GM19395 (cell line): ENCODE data around the gene SLC16A8.

Source experiments
- ATAC-seq: cut with Tn5 transposase; IDR thresholded peaks from one replicate; pipeline ENCODE4 v1.9.1; 2021; ENCODE audit warnings: mild to moderate bottlenecking, moderate library complexity; ENCODE audit not compliant: unreplicated experiment

SLC16A8 gene

GRCh38 chr22:38031491-38031890, 52.5 kb downstream of the SLC16A8 start:
- no peak for ATAC-seq

DNA sequence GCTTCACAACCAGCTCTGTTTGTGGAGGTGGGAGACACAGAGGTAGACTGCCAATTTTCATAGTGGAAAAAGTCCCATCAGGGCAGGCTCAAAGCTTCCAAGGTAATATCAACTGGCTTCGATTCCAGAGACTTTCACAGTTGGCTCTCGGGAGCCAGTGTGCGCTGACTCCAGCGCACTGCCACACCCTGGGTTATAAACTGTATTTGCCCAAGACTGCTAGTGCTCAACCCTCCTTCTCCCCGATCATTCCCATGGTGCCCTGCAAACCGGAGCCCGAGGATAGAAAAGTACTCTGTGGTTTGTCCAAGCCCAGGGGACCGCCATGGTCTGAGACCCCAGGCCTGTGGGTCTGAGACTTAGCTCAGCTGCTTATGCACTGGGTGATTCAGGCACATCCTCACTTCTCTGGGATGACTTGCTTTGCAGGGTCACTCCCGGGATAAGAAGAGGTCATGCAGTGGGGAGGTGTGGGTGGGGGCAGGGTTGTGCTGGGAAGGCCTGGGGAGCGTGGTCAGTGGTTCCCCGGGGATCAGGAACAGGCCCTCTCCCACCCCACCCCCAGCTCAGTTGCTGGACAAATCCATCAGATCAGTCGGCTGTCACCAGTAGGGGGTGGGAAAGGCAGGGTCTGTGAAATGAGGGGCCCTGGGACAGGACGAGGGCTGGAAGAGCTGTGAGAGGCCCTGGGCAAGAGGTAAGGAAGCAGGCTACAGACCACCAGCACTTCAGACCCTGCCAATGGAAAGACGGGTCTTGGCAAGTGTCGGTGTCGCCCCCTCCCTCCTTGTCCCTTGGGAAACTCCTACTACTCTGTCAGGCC, 53.5 kb downstream of the SLC16A8 start:
- ATAC-seq = no peak

GRCh38 chr22:38029901-38030300, 54.1 kb downstream of the SLC16A8 start:
- ATAC-seq = no peak

GRCh38 chr22:38029370-38029769, 54.6 kb downstream of the SLC16A8 start:
- ATAC-seq = no peak

DNA sequence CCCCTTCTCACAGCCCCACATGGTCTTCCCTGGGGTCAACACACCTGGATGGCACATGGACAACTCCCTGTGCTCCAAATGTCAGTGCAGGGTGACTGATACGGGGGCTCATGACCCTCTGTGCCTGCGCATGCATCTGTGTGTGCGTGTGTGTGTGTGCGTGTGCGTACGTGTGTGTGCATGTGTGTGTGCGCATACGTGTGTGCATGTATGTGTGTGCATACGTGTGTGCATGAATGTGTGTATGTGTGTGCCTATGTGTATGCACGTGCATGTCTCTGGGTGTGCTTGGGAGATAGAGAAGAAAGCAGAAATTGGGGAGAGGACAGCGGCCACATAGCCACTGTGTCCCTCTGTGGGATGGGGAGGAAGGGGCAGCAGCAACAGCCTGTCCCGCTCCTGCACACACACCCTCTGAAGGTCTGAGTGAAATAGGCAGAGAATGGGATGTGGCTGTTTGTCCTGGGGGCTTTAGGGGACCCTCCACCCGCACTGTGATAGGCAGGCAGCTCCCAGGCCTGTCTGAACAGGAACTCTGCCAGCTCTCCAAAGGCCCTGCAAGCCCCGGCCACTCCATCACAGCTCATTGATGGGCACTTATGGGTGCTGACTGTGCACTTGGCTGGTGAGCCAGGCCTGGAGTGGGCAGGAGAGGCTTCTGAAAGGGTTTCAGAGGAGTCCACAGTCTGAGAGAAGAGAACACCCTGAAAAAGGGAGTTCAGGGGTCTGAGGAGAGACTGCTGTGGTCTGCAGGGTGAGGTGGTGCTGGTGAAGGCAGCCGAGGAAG, 55.4 kb downstream of the SLC16A8 start:
- no peak for ATAC-seq
